IMR-90 (cell line): Measurements from ENCODE around the gene CLMP. TPM values are rescaled to one million over a fixed set of nuclear protein-coding genes. Genes with fewer than 3 reads are reported as not detected.

ENCODE experiments used
- ATAC-seq: fragments of 200-7000 bp; cut with Tn5 transposase; 2 replicates; pipeline ENCODE4 v1.9.1; 2020; ENCODE audit warnings: low read depth, mild to moderate bottlenecking, moderate library complexity
- BruUV-seq: library from RNA; stranded (reverse); fragments of 400-500 nt; replicated peaks from 2 replicates; lab custom pipeline; 2021; lab: Mats Ljungman, UMichigan
- CTCF ChIA-PET: fragments of 300-600 bp; formaldehyde crosslinking; extraction: SDS; loops from one replicate; lab custom pipeline; 2021; ENCODE audit warnings: antibody characterized with exemption; lab: Yijun Ruan, JAX
- POLR2A ChIA-PET: fragments of 300-600 bp; sonication (Branson Sonifier 250); formaldehyde crosslinking; loops from one replicate; lab custom pipeline; 2022; ENCODE audit warnings: antibody characterized with exemption; ENCODE audit not compliant: unreplicated experiment; lab: Charles Lee
- DNase-seq: peaks from one replicate; pipeline ENCODE4 v3.0.0; 2013
- H2AFZ ChIP-seq: replicated peaks from 2 replicates; pipeline ENCODE3; 2013; ENCODE audit warnings: low read length, mild to moderate bottlenecking; ENCODE audit not compliant: poor library complexity
- H2AK5ac ChIP-seq: 2 replicates; pipeline ENCODE4 v1.6.1; 2013; ENCODE audit warnings: low read depth, low read length, inconsistent platforms
- H2AK9ac ChIP-seq: replicated peaks from 2 replicates; pipeline ENCODE3; 2013; ENCODE audit warnings: mild to moderate bottlenecking, low read depth, low read length, moderate library complexity; ENCODE audit not compliant: poor library complexity
- H2BK120ac ChIP-seq: 2 replicates; pipeline ENCODE4 v1.6.1; 2013; ENCODE audit warnings: low read depth, low read length, inconsistent platforms
- H2BK15ac ChIP-seq: 3 replicates; pipeline ENCODE4 v1.6.1; 2013; ENCODE audit warnings: low read depth, low read length, inconsistent platforms
- H2BK20ac ChIP-seq: 2 replicates; pipeline ENCODE4 v1.6.1; 2013; ENCODE audit warnings: low read depth, mild to moderate bottlenecking, inconsistent platforms, low read length, moderate library complexity
- H2BK5ac ChIP-seq: 2 replicates; pipeline ENCODE4 v1.6.1; 2013; ENCODE audit warnings: mild to moderate bottlenecking, low read depth, low read length, inconsistent platforms; ENCODE audit not compliant: poor library complexity, severe bottlenecking
- H3K14ac ChIP-seq: replicated peaks from 2 replicates; pipeline ENCODE4 v1.6.1; 2013; ENCODE audit warnings: low read depth, low read length, inconsistent platforms
- H3K18ac ChIP-seq: 2 replicates; pipeline ENCODE4 v1.6.1; 2013; ENCODE audit warnings: low read depth, low read length, control low read depth
- H3K23ac ChIP-seq: 2 replicates; pipeline ENCODE4 v1.6.1; 2013; ENCODE audit warnings: low read depth, low read length, inconsistent platforms
- H3K27ac ChIP-seq: 2 replicates; pipeline ENCODE4 v1.5.1; 2013; ENCODE audit warnings: mild to moderate bottlenecking, control low read depth, low read length; ENCODE audit not compliant: insufficient read depth
- H3K27me3 ChIP-seq: 2 replicates; pipeline ENCODE4 v1.6.1; 2013; ENCODE audit warnings: low read length; ENCODE audit not compliant: control insufficient read depth, insufficient read depth
- H3K36me3 ChIP-seq: 2 replicates; pipeline ENCODE4 v1.6.1; 2013; ENCODE audit warnings: low read length, mixed read lengths; ENCODE audit not compliant: control insufficient read depth, insufficient read depth
- H3K4ac ChIP-seq: 2 replicates; pipeline ENCODE4 v1.6.1; 2013; ENCODE audit warnings: low read depth, low read length, inconsistent platforms
- H3K4me1 ChIP-seq: 2 replicates; pipeline ENCODE4 v1.6.1; 2013; ENCODE audit warnings: low read length, mixed read lengths; ENCODE audit not compliant: control insufficient read depth, insufficient read depth
- H3K4me2 ChIP-seq: 2 replicates; pipeline ENCODE4 v1.6.1; 2013; ENCODE audit warnings: low read depth, mild to moderate bottlenecking, control low read depth, low read length, moderate library complexity
- H3K4me3 ChIP-seq: 2 replicates; pipeline ENCODE4 v1.5.1; 2013; ENCODE audit warnings: low read depth, mild to moderate bottlenecking, control low read depth, low read length, moderate library complexity; ENCODE audit not compliant: insufficient read depth
- H3K56ac ChIP-seq: 2 replicates; pipeline ENCODE4 v1.6.1; 2013; ENCODE audit warnings: low read length, inconsistent platforms; ENCODE audit not compliant: insufficient read depth; ENCODE audit errors: extremely low read depth
- H3K79me1 ChIP-seq, 2 experiments: 2 replicates each; pipeline ENCODE4 v1.6.1; 2013; ENCODE audit warnings: low read length in 2 of 2, inconsistent platforms in 1 of 2, low read depth in 1 of 2
- H3K9ac ChIP-seq: 2 replicates; pipeline ENCODE4 v1.6.1; 2013; ENCODE audit warnings: low read depth, low read length, control low read depth
- H3K9me1 ChIP-seq: 2 replicates; pipeline ENCODE4 v1.6.1; 2013; ENCODE audit warnings: low read length, inconsistent platforms; ENCODE audit not compliant: insufficient read depth
- H3K9me3 ChIP-seq: 2 replicates; pipeline ENCODE4 v1.6.1; 2013; ENCODE audit warnings: low read length; ENCODE audit not compliant: control insufficient read depth, insufficient read depth
- H4K20me1 ChIP-seq: 2 replicates; pipeline ENCODE4 v1.6.1; 2013; ENCODE audit warnings: low read length, inconsistent platforms; ENCODE audit not compliant: insufficient read depth
- H4K5ac ChIP-seq: 2 replicates; pipeline ENCODE4 v1.6.1; 2013; ENCODE audit warnings: mild to moderate bottlenecking, low read depth, low read length, control low read depth
- H4K8ac ChIP-seq, 2 experiments: 2 replicates each; pipeline ENCODE4 v1.6.1; 2013; ENCODE audit warnings: low read depth in 2 of 2, low read length in 2 of 2, control low read depth in 1 of 2, inconsistent platforms in 1 of 2
- H4K91ac ChIP-seq: 2 replicates; pipeline ENCODE4 v1.6.1; 2013; ENCODE audit warnings: low read depth, low read length, inconsistent platforms; ENCODE audit not compliant: insufficient read depth
- BHLHE40 ChIP-seq: fragments of 150-350 bp; IDR thresholded peaks from 2 replicates; pipeline ENCODE4 v1.6.1; 2016; ENCODE audit warnings: mild to moderate bottlenecking, low read depth, low read length
- CEBPB ChIP-seq: IDR thresholded peaks from 2 replicates; pipeline ENCODE4 v1.6.1; 2012; ENCODE audit warnings: low read depth, low read length, improper control_type of control experiment
- CHD1 ChIP-seq: IDR thresholded peaks from 2 replicates; pipeline ENCODE4 v1.6.1; 2012; ENCODE audit warnings: low read depth, low read length, improper control_type of control experiment
- FOS ChIP-seq: fragments of 150-350 bp; IDR thresholded peaks from 2 replicates; pipeline ENCODE4 v1.6.1; 2016; ENCODE audit warnings: low read depth, low read length
- MAFK ChIP-seq: IDR thresholded peaks from 2 replicates; pipeline ENCODE4 v1.6.1; 2012; ENCODE audit warnings: low read depth, low read length, improper control_type of control experiment
- MAZ ChIP-seq: IDR thresholded peaks from 2 replicates; pipeline ENCODE4 v1.6.1; 2012; ENCODE audit warnings: low read depth, mild to moderate bottlenecking, low read length, improper control_type of control experiment, moderate library complexity, borderline replicate concordance
- MXI1 ChIP-seq: IDR thresholded peaks from 2 replicates; pipeline ENCODE4 v1.6.1; 2012; ENCODE audit warnings: low read depth, mild to moderate bottlenecking, low read length, moderate library complexity, borderline replicate concordance
- NFE2L2 ChIP-seq: fragments of 150-350 bp; IDR thresholded peaks from 2 replicates; pipeline ENCODE4 v1.6.1; 2016; ENCODE audit warnings: low read depth, mild to moderate bottlenecking, low read length
- POLR2A ChIP-seq: IDR thresholded peaks from 2 replicates; pipeline ENCODE4 v1.6.1; 2012; ENCODE audit warnings: mild to moderate bottlenecking, low read depth, low read length
- RAD21 ChIP-seq: IDR thresholded peaks from 2 replicates; pipeline ENCODE4 v1.6.1; 2012; ENCODE audit warnings: low read length, improper control_type of control experiment
- RCOR1 ChIP-seq: IDR thresholded peaks from 2 replicates; pipeline ENCODE4 v1.6.1; 2012; ENCODE audit warnings: mild to moderate bottlenecking, low read length, improper control_type of control experiment; ENCODE audit not compliant: insufficient replicate concordance
- RFX5 ChIP-seq: IDR thresholded peaks from 2 replicates; pipeline ENCODE4 v1.8.0; 2012; ENCODE audit warnings: low read depth, mild to moderate bottlenecking, low read length, moderate library complexity
- SMC3 ChIP-seq: fragments of 150-350 bp; IDR thresholded peaks from 2 replicates; pipeline ENCODE4 v1.6.1; 2016; ENCODE audit warnings: low read depth, mild to moderate bottlenecking, antibody characterized with exemption, low read length, moderate library complexity
- USF2 ChIP-seq: fragments of 150-350 bp; IDR thresholded peaks from 2 replicates; pipeline ENCODE4 v1.6.1; 2017; ENCODE audit warnings: mild to moderate bottlenecking, antibody characterized with exemption, low read length, low read depth
- WGBS, 2 experiments: methylation state at CpG; one replicate each; pipeline versions ENCODE4 v1.1.5 to v1.1.7; 2013; ENCODE audit warnings: missing lambda C conversion rate in 2 of 2; ENCODE audit not compliant: insufficient read length in 1 of 2; ENCODE audit errors: extremely low coverage in 2 of 2; 5-methylcytosine and 5-hydroxymethylcytosine counted together
- dilution Hi-C: fragments of 300-500 bp; cut with HindIII; formaldehyde crosslinking; loops from one replicate; pipeline ENCODE4 v1.14.3; 2018; ENCODE audit warnings: low sequenced_read_pairs; ENCODE audit not compliant: unreplicated experiment
- in situ Hi-C: fragments of 300-500 bp; cut with MboI; formaldehyde crosslinking; loops from 3 replicates; pipeline ENCODE4 v1.14.3; 2019; ENCODE audit warnings: low sequenced_read_pairs, inconsistent platforms, mixed read lengths
- intact Hi-C: fragments of 100-400 bp; cut with micrococcal nuclease; formaldehyde crosslinking; loops from 2 replicates; pipeline ENCODE4 v1.10.0; 2022
- polyA plus RNA-seq, 3 experiments: library from polyadenylated mRNA; depleted of rRNA; stranded (reverse); fragments of >200 nt; gene quantifications; 2 replicates each; pipeline ENCODE4 v1.2.3, GENCODE V29; 2012; ENCODE audit warnings: low replicate concordance in 1 of 3
- total RNA-seq: library from RNA; depleted of rRNA; stranded (reverse); fragments of >200 nt; gene quantifications from 2 replicates; pipeline ENCODE4 v1.2.3, GENCODE V29; 2012
- TF ChIP-seq, protein P1 (sequence below): conservative IDR thresholded peaks from 2 replicates; pipeline ENCODE4 v1.5.1; 2012; ENCODE audit warnings: mild to moderate bottlenecking, low read depth, low read length, improper control_type of control experiment

CLMP gene
- total and polyA plus RNA-seq, 2 of the 4 experiments (the other 2 are of a cell fraction): 54.7 to 95.7 TPM

DNA sequence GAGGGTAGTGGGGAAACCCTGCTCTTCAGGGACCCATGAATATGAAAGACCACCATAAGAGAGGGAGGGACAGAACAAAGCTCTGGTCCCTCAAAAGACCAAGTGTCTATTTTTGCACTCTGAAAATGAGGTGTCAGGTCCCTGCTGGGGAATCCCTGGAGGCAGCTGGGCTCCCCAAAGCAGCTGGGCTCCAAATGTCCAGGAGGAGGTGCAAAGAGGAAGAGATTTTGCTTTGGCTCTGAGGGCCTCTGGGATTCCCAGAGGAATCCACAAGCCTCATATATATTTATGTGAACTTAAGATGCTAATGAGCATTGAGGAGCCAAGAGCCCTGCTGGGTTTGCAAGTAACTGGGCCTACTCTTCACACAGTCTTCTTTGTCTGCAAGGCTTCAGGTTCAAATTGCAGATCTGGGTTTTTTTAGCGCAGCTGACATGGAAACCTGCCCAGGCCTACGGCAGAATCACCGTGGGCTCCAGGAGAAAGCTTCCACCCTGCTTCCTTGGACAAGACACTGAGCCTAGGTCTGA lies 26.0 kb downstream of the CLMP start:
- Histone ChIP-seq H3K27ac (peak overlapping the region; percentile 82; the same call in 1 of the 2 replicates), H3K9me1 (peaks cover 38% of the 10 kb centered on the region), H4K5ac (peak overlapping the region; percentile 65), H4K8ac (peak overlapping the region in 1 of 2 experiments; percentile 51; a peak in 3 of 4 replicates), H3K27me3 (no peaks in the 10 kb centered on the region), H2BK5ac (peak overlapping the region; percentile 19), H2BK120ac (peak overlapping the region; percentile 44; the same call in 1 of the 2 replicates), H3K4ac (peak overlapping the region; percentile 83), H3K9ac (no peak overlapping the region), H3K4me1 (peaks cover 40% of the 10 kb centered on the region), H3K56ac (peak overlapping the region; percentile 14; the same call in 1 of the 2 replicates), H3K4me3 (no peak overlapping the region), H3K18ac (peak overlapping the region; percentile 28; the same call in 1 of the 2 replicates), H3K4me2 (no peak overlapping the region), H2AFZ (no peak overlapping the region), H4K91ac (peak overlapping the region; percentile 49), H2BK15ac (0 out of 3 replicates have a peak overlapping the region, but pooled peaks have one; percentile 51), H3K79me1 (peaks cover 32 to 73% of the 10 kb centered on the region in 2 experiments), H3K9me3 (no peaks in the 10 kb centered on the region), H2AK9ac (no peak overlapping the region), H3K23ac (peak overlapping the region; percentile 88), H2BK20ac (0 out of 2 replicates have a peak overlapping the region, but pooled peaks have one; percentile 10), H2AK5ac (peak overlapping the region; percentile 42; the same call in 1 of the 2 replicates), H3K14ac (peak overlapping the region; percentile 66), H4K20me1 (peaks cover 10% of the 10 kb centered on the region; the same call in 1 of the 2 replicates), H3K36me3 (peaks cover 32% of the 10 kb centered on the region)
- no peak for DNase-seq
- ChIA-PET CTCF (no interaction called here), POLR2A (no interaction called here)
- intact Hi-C loops: no loop called here
- in situ Hi-C loops: no loop called here
- no TSS peak for BruUV-seq
- WGBS, 2 experiments: 90% methylated on average over 3 of the region's 3 CpGs; no CpG with 5 or more reads in 1 of the 2 experiments
- ATAC-seq: no peak
- dilution Hi-C loops: no loop called here
- no peak for TF ChIP-seq RCOR1
- TF ChIP-seq MAFK: no peak
- TF ChIP-seq MXI1: no peak
- TF ChIP-seq MAZ: no peak
- TF ChIP-seq FOS: no peak
- TF ChIP-seq, protein P1, sequence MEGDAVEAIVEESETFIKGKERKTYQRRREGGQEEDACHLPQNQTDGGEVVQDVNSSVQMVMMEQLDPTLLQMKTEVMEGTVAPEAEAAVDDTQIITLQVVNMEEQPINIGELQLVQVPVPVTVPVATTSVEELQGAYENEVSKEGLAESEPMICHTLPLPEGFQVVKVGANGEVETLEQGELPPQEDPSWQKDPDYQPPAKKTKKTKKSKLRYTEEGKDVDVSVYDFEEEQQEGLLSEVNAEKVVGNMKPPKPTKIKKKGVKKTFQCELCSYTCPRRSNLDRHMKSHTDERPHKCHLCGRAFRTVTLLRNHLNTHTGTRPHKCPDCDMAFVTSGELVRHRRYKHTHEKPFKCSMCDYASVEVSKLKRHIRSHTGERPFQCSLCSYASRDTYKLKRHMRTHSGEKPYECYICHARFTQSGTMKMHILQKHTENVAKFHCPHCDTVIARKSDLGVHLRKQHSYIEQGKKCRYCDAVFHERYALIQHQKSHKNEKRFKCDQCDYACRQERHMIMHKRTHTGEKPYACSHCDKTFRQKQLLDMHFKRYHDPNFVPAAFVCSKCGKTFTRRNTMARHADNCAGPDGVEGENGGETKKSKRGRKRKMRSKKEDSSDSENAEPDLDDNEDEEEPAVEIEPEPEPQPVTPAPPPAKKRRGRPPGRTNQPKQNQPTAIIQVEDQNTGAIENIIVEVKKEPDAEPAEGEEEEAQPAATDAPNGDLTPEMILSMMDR: no peak
- TF ChIP-seq RFX5: no peak
- TF ChIP-seq RAD21: no peak
- TF ChIP-seq BHLHE40: no peak
- no peak for TF ChIP-seq CEBPB
- TF ChIP-seq USF2: no peak
- TF ChIP-seq SMC3: no peak
- no peak for TF ChIP-seq NFE2L2
- no peak for TF ChIP-seq CHD1
- no peak for TF ChIP-seq POLR2A
